GM18498 (cell line): ENCODE measurements around the gene ZNF385C.
A peak's percentile ranks its signal among the peaks of the same experiment; 100 is the strongest.

ENCODE experiments used
- ATAC-seq: cut with Tn5 transposase; IDR thresholded peaks from one replicate; pipeline ENCODE4 v1.9.1; 2021; ENCODE audit warnings: mild to moderate bottlenecking, moderate library complexity; ENCODE audit not compliant: unreplicated experiment

ZNF385C gene

GRCh38 chr17:42126836-42127235 is 28.6 kb upstream of the ZNF385C start:
- no peak for ATAC-seq

- no peak for ATAC-seq
These were observed 27.3 kb upstream of the ZNF385C start for GRCh38 chr17:42125565-42125964.

GRCh38 chr17:42124256-42124655 is 26.0 kb upstream of the ZNF385C start:
- ATAC-seq = no peak

GRCh38 chr17:42122371-42123303 is 24.4 kb upstream of the ZNF385C start, which contains the start of gene HSPB9:
Gene HSPB9, plus strand, starts transcription at chr17:42122804. Its CDS starts 47 bp downstream, at chr17:42122851.
- no peak for ATAC-seq

- ATAC-seq = peak; percentile 64
These were observed 22.8 kb upstream of the ZNF385C start, which contains the start of gene KAT2A for GRCh38 chr17:42120770-42121769. Gene KAT2A, minus strand, starts transcription at chr17:42121367. Its CDS starts 63 bp downstream, at chr17:42121304.

- ATAC-seq = no peak
These were observed 22.0 kb upstream of the ZNF385C start for GRCh38 chr17:42120161-42120769.

GRCh38 chr17:42119301-42119700 is 21.0 kb upstream of the ZNF385C start:
- ATAC-seq = no peak

GRCh38 chr17:42118545-42118944 is 20.3 kb upstream of the ZNF385C start:
- ATAC-seq = no peak

- ATAC-seq = no peak
These were observed 19.8 kb upstream of the ZNF385C start for GRCh38 chr17:42118126-42118510.

GRCh38 chr17:42117397-42118125 is 19.3 kb upstream of the ZNF385C start:
- no peak for ATAC-seq

GRCh38 chr17:42116705-42117396 is 18.6 kb upstream of the ZNF385C start:
- peak; percentile 35 for ATAC-seq

GRCh38 chr17:42114118-42114517 is 15.8 kb upstream of the ZNF385C start:
- ATAC-seq = no peak

GRCh38 chr17:42113293-42114069 is 15.2 kb upstream of the ZNF385C start:
- no peak for ATAC-seq

- ATAC-seq = peak; percentile 60
These were observed 14.4 kb upstream of the ZNF385C start, which contains the start of gene DHX58 for GRCh38 chr17:42112552-42113176. Gene DHX58, minus strand, starts transcription at chr17:42112714. Its CDS starts 822 bp downstream, at chr17:42111892.

GRCh38 chr17:42111871-42112551 is 13.7 kb upstream of the ZNF385C start:
- ATAC-seq = peak; percentile 8

- ATAC-seq = no peak
These were observed 13.0 kb upstream of the ZNF385C start for GRCh38 chr17:42111265-42111636.
